Keratinocyte (primary cell): Measurements from ENCODE around the gene LPAR1.

ENCODE experiments used
- EZH2 ChIP-seq: IDR thresholded peaks from one replicate; pipeline ENCODE4 v1.6.1; 2012; ENCODE audit warnings: inconsistent platforms, mild to moderate bottlenecking, low read length, moderate library complexity
- TF ChIP-seq, protein P1 (sequence below), 3 experiments: IDR thresholded peaks in 1 of 3; conservative IDR thresholded peaks in 1 of 3; optimal IDR thresholded peaks in 1 of 3; 2 replicates in 2 of 3; 3 replicates in 1 of 3; pipeline versions ENCODE3 to v1.5.1; 2011; ENCODE audit warnings: low read length in 3 of 3, mild to moderate bottlenecking in 3 of 3, moderate library complexity in 2 of 3, control low read depth in 1 of 3, inconsistent platforms in 1 of 3; ENCODE audit not compliant: insufficient read depth in 2 of 3; ENCODE audit errors: extremely low read depth in 1 of 3

DNA sequence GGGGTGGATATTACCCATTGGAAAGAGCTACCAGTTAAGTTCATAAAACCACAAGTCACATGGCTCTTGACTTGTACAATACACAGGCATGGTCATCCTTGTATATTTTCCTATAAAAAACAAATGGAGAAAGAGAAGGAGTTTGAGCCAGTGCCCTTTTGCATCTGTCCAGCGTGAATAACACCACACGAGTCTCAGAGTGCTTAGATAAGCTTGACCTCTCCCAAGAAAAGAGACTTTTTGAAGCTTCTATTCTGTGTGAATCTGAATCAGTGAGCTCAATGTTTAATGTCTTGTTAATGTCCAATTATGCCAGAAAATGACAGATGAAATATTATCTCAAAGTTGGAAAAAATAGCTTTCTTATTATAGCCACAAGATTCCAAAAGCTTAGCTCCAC is 30.9 kb upstream of the LPAR1 start:
- TF ChIP-seq, protein P1, sequence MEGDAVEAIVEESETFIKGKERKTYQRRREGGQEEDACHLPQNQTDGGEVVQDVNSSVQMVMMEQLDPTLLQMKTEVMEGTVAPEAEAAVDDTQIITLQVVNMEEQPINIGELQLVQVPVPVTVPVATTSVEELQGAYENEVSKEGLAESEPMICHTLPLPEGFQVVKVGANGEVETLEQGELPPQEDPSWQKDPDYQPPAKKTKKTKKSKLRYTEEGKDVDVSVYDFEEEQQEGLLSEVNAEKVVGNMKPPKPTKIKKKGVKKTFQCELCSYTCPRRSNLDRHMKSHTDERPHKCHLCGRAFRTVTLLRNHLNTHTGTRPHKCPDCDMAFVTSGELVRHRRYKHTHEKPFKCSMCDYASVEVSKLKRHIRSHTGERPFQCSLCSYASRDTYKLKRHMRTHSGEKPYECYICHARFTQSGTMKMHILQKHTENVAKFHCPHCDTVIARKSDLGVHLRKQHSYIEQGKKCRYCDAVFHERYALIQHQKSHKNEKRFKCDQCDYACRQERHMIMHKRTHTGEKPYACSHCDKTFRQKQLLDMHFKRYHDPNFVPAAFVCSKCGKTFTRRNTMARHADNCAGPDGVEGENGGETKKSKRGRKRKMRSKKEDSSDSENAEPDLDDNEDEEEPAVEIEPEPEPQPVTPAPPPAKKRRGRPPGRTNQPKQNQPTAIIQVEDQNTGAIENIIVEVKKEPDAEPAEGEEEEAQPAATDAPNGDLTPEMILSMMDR (optimal IDR thresholded peaks at IDR 0.05 in 1 of 3, IDR thresholded peaks at IDR 0.05 in 1 of 3, conservative IDR thresholded peaks at IDR 0.05 in 1 of 3; ENCODE audit: extremely low read depth in 1 of 3, insufficient read depth in 2 of 3, low read length in 3 of 3) = no peak
- no peak for TF ChIP-seq EZH2
